ENCODE data around the gene FLOT1. TPM values are rescaled to one million over a fixed set of nuclear protein-coding genes. Genes with fewer than 3 reads are reported as not detected.

The FLOT1 gene
- total RNA-seq, 1 donor from 2014 or later, result 252 TPM

DNA sequence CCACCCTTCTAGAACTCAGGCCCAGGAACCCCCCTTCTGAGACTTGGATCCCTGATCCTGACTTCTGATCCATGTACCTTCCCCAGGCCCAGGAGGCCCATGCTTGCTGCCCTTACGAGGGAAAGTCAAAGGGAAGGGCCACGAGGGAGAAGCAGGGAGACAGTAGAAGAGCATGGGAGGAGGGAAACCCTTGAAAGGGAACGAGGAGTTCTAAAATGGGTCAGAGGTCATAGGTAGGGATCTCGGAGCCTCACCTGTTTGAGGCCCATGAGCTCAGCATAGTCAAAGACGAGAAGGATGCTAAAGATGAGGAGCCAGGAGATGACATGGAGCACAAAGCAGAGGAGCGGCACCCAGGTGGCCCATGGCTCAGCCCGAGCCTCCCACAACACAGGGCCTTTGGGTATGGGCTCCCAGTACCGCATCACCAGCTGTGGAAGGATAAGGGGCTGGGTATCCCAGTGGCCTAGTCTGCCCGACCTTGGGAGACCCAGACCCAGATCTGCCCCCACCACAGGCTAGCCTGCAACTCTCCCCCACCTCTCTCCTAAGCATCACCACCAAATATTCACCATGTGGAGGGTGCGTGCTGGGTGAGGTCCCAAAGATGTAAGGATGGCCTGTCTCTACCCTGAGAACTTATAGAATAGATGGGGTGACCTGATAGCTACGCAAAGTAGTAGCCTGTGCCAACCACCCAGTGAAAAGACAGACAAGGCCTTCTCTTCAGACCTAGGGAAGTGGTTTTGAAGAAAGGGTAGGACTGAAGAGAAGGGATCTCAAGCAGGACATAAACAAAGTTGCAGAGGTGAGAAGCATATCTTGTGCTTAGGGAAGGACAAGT is 53.2 kb downstream of the FLOT1 start:
- Mint-ChIP-seq H3K27ac (peak overlapping the region; percentile 43), H3K4me1 (ENCODE audit: low read depth) (peaks cover 50% of the 10 kb centered on the region), H3K27me3 (ENCODE audit: insufficient read depth) (no peaks in the 10 kb centered on the region), H3K4me3 (peak overlapping the region; percentile 94), H3K9me3 (no peaks in the 10 kb centered on the region), H3K36me3 (ENCODE audit: low read depth) (peaks cover 20% of the 10 kb centered on the region)
- intact Hi-C loops (cut with micrococcal nuclease), result loop anchor here (10.0 kb wide), 2 partner anchors 364 to 624 kb away; partner anchors contain the start of genes POLR1H, PPP1R11 and TRIM39
- no peak for DNase-seq (ENCODE audit: low spot score)

- H3K4me3 Mint-ChIP-seq, result peak overlapping the region; percentile 94
- no peaks in the 10 kb centered on the region for H3K9me3 Mint-ChIP-seq
- no peak for DNase-seq (ENCODE audit: low spot score)
- H3K27ac Mint-ChIP-seq, result peak overlapping the region; percentile 87
- peaks cover 50% of the 10 kb centered on the region for H3K4me1 Mint-ChIP-seq (ENCODE audit: low read depth)
- intact Hi-C loops (cut with micrococcal nuclease), result loop anchor here (10.0 kb wide), 2 partner anchors 364 to 624 kb away; partner anchors contain the start of genes POLR1H, PPP1R11 and TRIM39
- peaks cover 27% of the 10 kb centered on the region for H3K36me3 Mint-ChIP-seq (ENCODE audit: low read depth)
- H3K27me3 Mint-ChIP-seq (ENCODE audit: insufficient read depth), result no peaks in the 10 kb centered on the region
Measured at GRCh38 chr6:30688569-30688968, 53.9 kb downstream of the FLOT1 start.

- no peak for DNase-seq (ENCODE audit: low spot score)
Measured at GRCh38 chr6:30687659-30688431, 54.6 kb downstream of the FLOT1 start.

DNA sequence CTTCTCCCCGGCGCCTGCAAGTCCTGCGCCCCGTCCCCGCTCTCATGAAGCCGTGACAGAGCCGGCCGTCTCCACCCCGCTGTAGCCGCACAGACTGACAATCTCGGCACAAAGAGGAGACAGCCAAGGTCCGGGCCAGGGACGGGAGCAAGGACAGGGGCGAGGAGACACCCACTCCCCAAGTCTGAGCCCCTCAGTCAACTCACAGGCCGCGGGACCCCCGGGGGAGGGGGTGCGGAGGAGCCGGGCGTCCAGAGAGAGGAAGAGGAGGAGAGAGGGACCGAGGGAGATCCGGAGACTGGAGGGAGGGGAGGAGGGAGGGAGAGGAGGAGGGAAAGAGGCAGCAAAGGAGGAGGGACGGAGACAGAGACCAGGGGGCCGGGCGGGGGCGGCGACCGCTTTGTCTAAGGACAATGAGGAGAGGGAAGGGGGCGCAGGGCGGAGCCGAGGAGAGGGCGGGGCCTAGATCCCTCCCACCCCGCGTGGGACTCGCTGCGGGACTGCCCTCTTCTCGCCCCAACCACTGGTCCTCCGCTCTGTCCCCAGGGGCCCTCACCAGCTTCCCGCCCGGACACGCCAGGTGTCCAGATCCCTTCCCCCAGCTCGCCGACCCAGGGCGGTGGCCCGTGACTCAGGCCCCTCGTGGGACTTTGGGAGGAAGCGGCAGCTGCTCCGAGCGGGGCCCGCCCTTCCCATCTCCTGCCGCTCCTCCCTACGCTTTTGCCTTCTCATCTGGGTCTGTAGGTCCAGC is 55.4 kb downstream of the FLOT1 start:
- peak; percentile 83 for DNase-seq (ENCODE audit: low spot score)
- H3K9me3 Mint-ChIP-seq, result no peaks in the 10 kb centered on the region
- H3K27ac Mint-ChIP-seq, result peak overlapping the region; percentile 87
- intact Hi-C loops (cut with micrococcal nuclease), result loop anchor here (1.0 to 10.0 kb wide), 9 partner anchors 30 to 622 kb away; partner anchors contain the start of genes ABCF1, C6orf136, GTF2H4 and MDC1
- H3K4me1 Mint-ChIP-seq (ENCODE audit: low read depth), result peaks cover 50% of the 10 kb centered on the region
- H3K36me3 Mint-ChIP-seq (ENCODE audit: low read depth), result peaks cover 37% of the 10 kb centered on the region
- peak overlapping the region; percentile 94 for H3K4me3 Mint-ChIP-seq
- no peaks in the 10 kb centered on the region for H3K27me3 Mint-ChIP-seq (ENCODE audit: insufficient read depth)

More at GRCh38 chr6:30687659-30688431, 54.6 kb downstream of the FLOT1 start:
- Mint-ChIP-seq H3K9me3 (no peaks in the 10 kb centered on the region), H3K36me3 (ENCODE audit: low read depth) (peaks cover 33% of the 10 kb centered on the region), H3K4me1 (ENCODE audit: low read depth) (peaks cover 50% of the 10 kb centered on the region), H3K4me3 (peak overlapping the region; percentile 94), H3K27me3 (ENCODE audit: insufficient read depth) (no peaks in the 10 kb centered on the region), H3K27ac (peak overlapping the region; percentile 87)
- intact Hi-C loops (cut with micrococcal nuclease), result loop anchor here (1.0 to 10.0 kb wide), 4 partner anchors 29 to 623 kb away; partner anchors contain the start of genes ABCF1, MDC1, POLR1H and PPP1R11

DNA sequence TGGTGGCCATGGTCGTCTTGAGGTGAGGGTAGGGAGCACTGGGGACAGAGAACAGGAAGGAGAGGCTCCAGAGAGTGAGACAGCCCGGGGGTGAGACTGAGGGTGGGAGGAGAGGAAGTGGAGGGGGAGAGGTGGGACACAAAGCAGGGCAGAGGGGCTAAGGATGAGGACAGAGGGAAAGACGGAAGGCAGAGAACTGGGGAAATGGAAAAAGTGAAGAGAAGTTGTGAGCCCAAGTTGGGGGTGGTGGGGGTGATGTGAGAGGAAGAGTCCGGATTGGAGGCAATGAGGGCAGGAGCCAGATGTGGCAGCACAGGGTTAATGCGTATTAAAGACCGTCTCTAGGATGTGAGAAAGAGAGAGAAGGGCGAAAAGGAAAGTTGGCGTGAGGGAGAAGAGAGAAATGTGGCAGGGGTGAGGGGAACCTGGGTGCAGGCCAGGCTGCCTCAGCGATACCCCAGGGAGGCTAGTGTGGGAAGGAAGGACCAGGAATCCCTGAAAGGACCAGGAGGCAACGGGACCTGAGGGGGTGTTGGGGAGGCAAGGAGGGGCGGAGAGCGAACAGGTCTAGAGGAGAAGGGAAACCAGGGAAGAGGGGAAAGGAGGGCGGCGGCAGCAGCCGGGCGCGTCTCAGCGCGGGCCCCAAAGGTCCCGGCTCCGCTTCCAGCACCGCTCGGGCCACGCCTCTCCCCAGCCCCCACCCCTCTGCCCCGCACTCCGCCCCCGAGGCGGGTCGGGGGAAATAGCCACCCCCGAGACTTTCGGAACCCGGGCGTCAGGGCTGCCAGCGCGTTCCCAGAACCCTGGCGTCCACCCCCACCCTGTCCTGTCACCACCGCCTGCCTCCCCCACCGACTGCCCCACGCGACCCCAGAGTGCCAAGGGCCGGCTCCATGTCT is 56.2 kb downstream of the FLOT1 start, which contains the start of gene PPP1R18:
PPP1R18 (minus strand) TSS at position 637 of the 899 bp plus-strand sequence; CDS start at position 10, 627 bp downstream.
- peaks cover 46% of the 10 kb centered on the region for H3K4me1 Mint-ChIP-seq (ENCODE audit: low read depth)
- no peaks in the 10 kb centered on the region for H3K27me3 Mint-ChIP-seq (ENCODE audit: insufficient read depth)
- H3K27ac Mint-ChIP-seq, result peak within 1 kb of the TSS; percentile 92
- H3K36me3 Mint-ChIP-seq (ENCODE audit: low read depth), result peaks cover 42% of the 10 kb centered on the region
- DNase-seq (ENCODE audit: low spot score), result peak; percentile 78
- intact Hi-C loops (cut with micrococcal nuclease), result loop anchor here (1.0 to 10.0 kb wide), 8 partner anchors 39 to 621 kb away; partner anchors contain the start of genes ABCF1, C6orf136, GTF2H4 and MRPS18B
- peak within 1 kb of the TSS; percentile 94 for H3K4me3 Mint-ChIP-seq
- no peaks in the 10 kb centered on the region for H3K9me3 Mint-ChIP-seq

- H3K27me3 Mint-ChIP-seq (ENCODE audit: insufficient read depth), result no peaks in the 10 kb centered on the region
Measured at GRCh38 chr6:30685157-30686008, 57.1 kb downstream of the FLOT1 start.

DNA sequence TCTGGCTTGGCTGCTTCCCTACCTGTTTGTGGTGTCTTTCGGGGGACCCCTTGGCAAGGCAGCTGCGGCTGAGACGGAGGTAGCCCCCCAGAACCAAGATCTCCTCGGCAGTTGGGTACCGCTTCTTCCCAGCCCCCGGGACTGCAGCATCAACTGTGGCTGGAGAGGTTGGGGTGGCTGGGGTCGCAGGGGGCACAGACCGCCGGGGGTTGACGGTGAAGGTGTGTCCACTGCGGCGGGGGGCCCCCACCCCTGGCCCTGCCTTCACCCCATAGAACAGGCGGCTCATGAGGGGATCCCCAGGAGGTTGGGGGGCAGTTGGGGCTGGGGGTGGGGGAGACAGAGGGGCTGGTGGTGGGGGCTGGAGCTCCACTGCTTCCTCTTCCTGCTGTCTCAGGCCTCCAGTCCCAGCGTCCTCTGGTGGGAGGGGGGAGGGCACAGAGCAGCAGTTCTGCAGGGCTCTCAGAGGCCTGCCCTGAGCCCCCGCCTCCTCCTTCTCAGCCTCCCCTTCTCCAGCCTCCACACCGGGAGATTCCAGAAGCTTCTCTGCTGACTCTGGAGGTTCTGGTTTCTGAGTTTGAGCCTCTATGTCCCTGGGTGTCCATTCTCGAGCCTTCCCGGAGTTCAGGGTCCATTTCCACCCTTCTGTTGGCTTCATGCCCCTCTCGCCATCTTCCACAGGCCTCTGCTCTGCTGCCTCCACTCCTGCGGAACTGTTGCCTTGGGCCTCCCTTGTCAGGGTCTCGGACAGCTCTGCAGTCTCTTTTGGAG is 57.9 kb downstream of the FLOT1 start:
- H3K9me3 Mint-ChIP-seq, result no peaks in the 10 kb centered on the region
- no peaks in the 10 kb centered on the region for H3K27me3 Mint-ChIP-seq (ENCODE audit: insufficient read depth)
- peaks cover 46% of the 10 kb centered on the region for H3K4me1 Mint-ChIP-seq (ENCODE audit: low read depth)
- H3K4me3 Mint-ChIP-seq, result peak overlapping the region; percentile 94
- H3K27ac Mint-ChIP-seq, result peak overlapping the region; percentile 92
- DNase-seq (ENCODE audit: low spot score), result peak; percentile 45
- H3K36me3 Mint-ChIP-seq (ENCODE audit: low read depth), result peaks cover 57% of the 10 kb centered on the region
- intact Hi-C loops (cut with micrococcal nuclease), result loop anchor here (5.0 to 10.0 kb wide), 3 partner anchors 360 to 808 kb away; partner anchors contain the start of genes POLR1H, PPP1R11 and TRIM39

More at GRCh38 chr6:30685157-30686008, 57.1 kb downstream of the FLOT1 start:
- H3K4me1 Mint-ChIP-seq (ENCODE audit: low read depth), result peaks cover 46% of the 10 kb centered on the region
- H3K27ac Mint-ChIP-seq, result peak overlapping the region; percentile 92
- no peaks in the 10 kb centered on the region for H3K9me3 Mint-ChIP-seq
- no peak for DNase-seq (ENCODE audit: low spot score)
- peaks cover 49% of the 10 kb centered on the region for H3K36me3 Mint-ChIP-seq (ENCODE audit: low read depth)
- peak overlapping the region; percentile 94 for H3K4me3 Mint-ChIP-seq
- intact Hi-C loops (cut with micrococcal nuclease), result loop anchor here (1.0 to 10.0 kb wide), 8 partner anchors 38 to 621 kb away; partner anchors contain the start of genes ABCF1, C6orf136, GTF2H4 and MRPS18B

GRCh38 chr6:30683980-30684338 is 58.5 kb downstream of the FLOT1 start:
- Mint-ChIP-seq H3K4me3 (peak overlapping the region; percentile 94), H3K4me1 (ENCODE audit: low read depth) (peaks cover 46% of the 10 kb centered on the region), H3K27ac (peak overlapping the region; percentile 92), H3K36me3 (ENCODE audit: low read depth) (peaks cover 63% of the 10 kb centered on the region), H3K9me3 (no peaks in the 10 kb centered on the region), H3K27me3 (ENCODE audit: insufficient read depth) (no peaks in the 10 kb centered on the region)
- DNase-seq (ENCODE audit: low spot score), result no peak
- intact Hi-C loops (cut with micrococcal nuclease), result loop anchor here (2.0 to 10.0 kb wide), 4 partner anchors 231 to 808 kb away; partner anchors contain the start of genes POLR1H, PPP1R11, TRIM39 and VARS2

DNA sequence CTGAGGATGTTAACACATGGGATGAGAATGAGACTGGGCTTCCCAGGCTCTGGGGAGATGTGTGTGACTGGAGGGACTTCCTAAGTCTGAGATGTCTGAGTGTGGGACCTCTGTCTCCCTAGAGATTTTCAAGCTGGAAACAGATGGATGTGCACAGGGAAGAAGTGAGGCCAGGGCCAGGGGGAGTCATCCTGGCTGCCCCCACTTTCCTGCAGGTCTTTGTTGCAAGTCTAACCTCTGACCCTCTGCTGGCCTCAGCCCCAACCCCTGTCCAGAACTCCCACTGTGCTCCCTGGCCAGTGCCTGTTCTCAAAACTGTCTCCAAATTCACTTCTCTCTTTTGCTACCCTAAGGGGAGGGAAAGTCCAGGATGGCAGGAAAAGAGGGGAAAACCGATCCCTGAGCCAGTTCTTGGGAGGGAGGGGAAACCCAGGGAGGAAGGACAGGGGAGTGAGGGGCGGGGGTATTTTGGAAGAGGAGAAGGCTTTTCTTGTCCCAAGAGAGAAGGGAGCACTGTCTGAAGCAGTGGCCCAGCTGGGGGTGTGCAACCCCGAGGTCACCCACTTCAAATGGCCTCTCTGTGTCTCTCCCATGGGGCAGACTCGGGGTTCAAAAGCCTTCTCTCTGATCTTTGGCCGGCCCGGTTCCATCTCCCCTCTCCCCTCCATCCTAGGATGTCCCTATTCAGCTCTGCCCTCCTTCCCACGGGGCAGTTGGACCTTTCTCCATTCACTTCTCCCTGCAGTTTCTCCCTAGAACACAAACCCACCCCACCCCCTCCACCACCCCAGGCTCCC is 59.1 kb downstream of the FLOT1 start:
- no peaks in the 10 kb centered on the region for H3K27me3 Mint-ChIP-seq (ENCODE audit: insufficient read depth)

More for the DNA sequence above, 59.1 kb downstream of the FLOT1 start:
- peaks cover 44% of the 10 kb centered on the region for H3K4me1 Mint-ChIP-seq (ENCODE audit: low read depth)
- peak overlapping the region; percentile 92 for H3K27ac Mint-ChIP-seq
- H3K9me3 Mint-ChIP-seq, result no peaks in the 10 kb centered on the region
- intact Hi-C loops (cut with micrococcal nuclease), result loop anchor here (2.0 to 10.0 kb wide), 4 partner anchors 231 to 809 kb away; partner anchors contain the start of genes POLR1H, PPP1R11, TRIM39 and VARS2
- DNase-seq (ENCODE audit: low spot score), result no peak
- H3K36me3 Mint-ChIP-seq (ENCODE audit: low read depth), result peaks cover 66% of the 10 kb centered on the region
- peak overlapping the region; percentile 94 for H3K4me3 Mint-ChIP-seq
